A549 treated with Mapracorat at 1 μM for 4 hours (cell line): ENCODE results near the gene SH3BP4. TPM values are rescaled to one million over a fixed set of nuclear protein-coding genes. Genes with fewer than 3 reads are reported as not detected.

Experiments used
- total RNA-seq: library from RNA; stranded (reverse); fragments of 200-300 nt; extraction: Qiagen RNA extraction; gene quantifications from 5 replicates; pipeline ENCODE4 v1.2.3, GENCODE V29; 2022

Gene SH3BP4
- 34.8 to 43.6 TPM (median 40.3 TPM) in 5 replicates for total RNA-seq

GRCh38 chr2:234951664-234952269, at the start of gene SH3BP4:
SH3BP4 (plus strand) TSS chr2:234952017; CDS start chr2:235035003, 82,986 bp downstream.

